ENCODE measurements around the gene HTR3B.
A peak's percentile ranks its signal among the peaks of the same experiment; 100 is the strongest.
"Not testable (repeated sequence)": the region's sequence is repeated elsewhere in the genome, so short reads cannot be mapped to it uniquely, and the experiment has no call there.

HTR3B gene

GRCh38 chr11:113904379-113905101 lies at the start of gene HTR3B:
Gene HTR3B, plus strand, starts transcription at chr11:113904796. Its CDS starts 138 bp downstream, at chr11:113904934.
- DNase-seq = no peak

- no peak for DNase-seq
Measured at GRCh38 chr11:113855803-113856202, 48.8 kb upstream of the HTR3B start.

DNA sequence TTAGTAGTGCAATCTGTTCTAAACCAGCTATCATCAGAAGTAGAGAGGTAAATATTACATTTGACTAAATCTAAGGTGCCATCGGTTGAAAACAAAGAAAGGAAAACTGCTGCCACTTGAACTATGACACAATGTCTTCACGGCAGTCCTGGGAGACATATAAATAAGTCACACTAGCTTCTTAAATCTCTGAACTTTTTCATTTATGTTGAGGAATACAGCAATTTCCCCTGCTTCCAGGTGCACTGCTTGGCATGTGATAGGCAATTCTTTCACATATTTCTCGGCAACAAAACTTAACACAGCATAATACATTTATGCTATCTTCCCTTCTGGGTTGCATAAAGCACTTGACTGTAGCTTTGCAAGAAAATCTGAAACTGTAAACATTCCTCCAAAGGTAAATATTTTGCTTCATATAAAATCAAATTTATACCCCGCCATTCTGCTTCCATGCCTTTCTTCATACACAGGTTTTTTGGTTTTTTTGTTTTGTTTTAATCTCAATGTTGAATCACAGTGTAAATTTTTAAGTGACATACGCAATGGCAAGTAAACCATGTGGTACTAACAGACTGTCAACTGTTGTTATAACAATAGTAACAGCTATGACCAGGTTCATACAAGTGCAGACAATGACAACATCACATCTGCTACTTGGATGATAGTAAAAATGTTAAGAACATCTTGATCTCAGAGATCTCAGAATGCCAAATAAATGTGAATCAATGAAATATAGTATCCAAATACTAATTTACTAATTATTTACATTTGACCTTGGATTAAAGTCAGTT lies 47.4 kb upstream of the HTR3B start:
- DNase-seq = no peak

DNA sequence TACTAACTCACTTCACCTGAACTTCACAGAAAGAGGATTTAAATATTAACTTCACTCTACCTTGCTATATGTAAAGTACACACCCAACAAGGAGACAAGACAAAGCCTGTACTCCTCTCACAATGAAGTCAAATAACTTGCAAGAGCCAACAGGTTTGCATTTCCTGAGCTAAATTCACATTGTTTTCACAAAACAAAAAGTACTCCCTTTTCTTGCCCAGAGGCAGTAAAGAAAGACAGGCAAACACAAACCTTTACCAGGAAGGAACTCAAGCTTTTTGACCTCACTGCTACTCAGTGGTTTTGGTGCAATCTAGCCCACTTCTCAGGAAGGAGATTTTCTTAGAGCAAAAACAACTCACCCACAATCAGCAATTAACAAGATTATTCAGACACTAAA lies 44.9 kb upstream of the HTR3B start:
- DNase-seq = no peak

DNA sequence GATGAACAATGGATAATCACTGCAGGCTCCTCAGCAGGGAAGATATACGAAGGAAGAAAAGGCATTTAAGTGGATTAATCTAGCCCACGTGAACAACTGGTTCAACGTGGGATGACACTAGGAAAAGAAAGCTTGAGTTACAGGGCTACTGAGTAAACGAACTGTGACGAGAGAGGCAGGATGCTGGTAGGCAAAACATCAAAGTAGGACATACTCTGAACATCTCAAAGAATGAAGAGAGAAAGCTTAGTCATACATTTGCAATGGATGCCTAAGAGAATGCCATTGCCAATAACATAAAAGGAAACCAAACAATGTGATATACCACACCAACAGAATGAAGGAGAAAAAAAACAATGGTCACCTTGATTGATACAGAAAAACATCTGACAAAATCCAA lies 42.2 kb upstream of the HTR3B start:
- no peak for DNase-seq

DNA sequence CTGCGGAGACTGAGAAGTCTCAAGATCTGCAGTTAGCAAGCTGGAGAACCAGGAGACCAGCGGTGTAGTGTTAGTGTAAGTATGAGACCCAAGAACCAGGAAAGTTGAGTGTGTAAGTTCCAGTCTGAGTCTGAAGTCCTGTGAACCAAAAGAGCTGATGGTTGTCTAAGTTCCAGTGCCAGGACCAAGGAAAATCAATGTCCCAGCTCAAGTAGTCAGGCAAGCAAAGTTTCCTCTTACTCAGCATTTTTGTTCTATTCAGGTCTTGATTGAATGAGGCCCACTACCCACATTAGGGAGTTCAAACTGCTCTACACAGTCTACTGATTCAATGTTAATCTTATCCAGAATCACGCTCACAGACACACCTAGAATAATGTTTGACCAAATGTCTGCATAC lies 40.2 kb upstream of the HTR3B start:
- DNase-seq = no peak

- DNase-seq = no peak
Measured at GRCh38 chr11:113865873-113866272, 38.7 kb upstream of the HTR3B start.

- DNase-seq = no peak
Measured at GRCh38 chr11:113867843-113868503, 36.6 kb upstream of the HTR3B start.

GRCh38 chr11:113871336-113871735 lies 33.3 kb upstream of the HTR3B start:
- DNase-seq = no peak

DNA sequence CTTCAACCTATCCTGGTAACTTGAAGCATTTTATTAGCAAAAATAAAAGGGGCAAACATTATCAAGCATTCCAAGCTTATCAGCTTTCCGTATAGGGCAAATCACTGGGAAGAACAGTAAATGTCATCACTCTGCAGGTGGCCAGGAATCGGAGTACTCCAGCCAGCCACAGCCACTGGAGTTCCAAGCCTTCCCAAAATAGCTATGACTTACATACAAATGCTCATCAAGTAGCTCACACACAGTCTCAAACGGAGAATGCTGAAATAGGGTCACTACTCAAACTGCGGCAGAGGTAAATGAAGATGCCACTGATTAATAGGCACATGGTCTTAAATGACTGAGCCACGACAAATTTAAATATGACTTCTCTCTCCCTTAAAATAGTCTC lies 31.4 kb upstream of the HTR3B start:
- DNase-seq = no peak

DNA sequence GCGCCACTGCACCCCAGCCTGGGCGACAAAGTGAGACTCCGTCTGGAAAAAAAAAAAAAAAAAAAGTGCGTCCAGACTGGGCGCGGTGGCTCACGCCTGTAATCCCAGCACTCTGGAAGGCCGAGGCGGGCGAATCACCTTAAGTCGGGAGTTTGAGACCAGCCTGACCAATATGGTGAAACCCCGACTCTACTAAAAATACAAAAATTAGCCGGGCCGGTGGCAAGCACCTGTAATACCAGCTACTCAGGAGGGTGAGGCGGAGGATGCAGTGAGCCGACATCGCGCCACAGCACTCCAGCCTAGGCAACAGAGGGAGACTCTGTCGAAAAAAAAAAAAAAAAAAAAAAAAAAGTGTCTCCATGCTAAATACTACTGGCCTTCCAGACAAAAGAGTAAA lies 30.5 kb upstream of the HTR3B start:
- no peak for DNase-seq

- peak; percentile 42 for DNase-seq
Measured at GRCh38 chr11:113874581-113875233, 29.9 kb upstream of the HTR3B start.

- DNase-seq = peak; percentile 92
Measured at GRCh38 chr11:113875234-113876073, 29.1 kb upstream of the HTR3B start, which contains the start of gene USP28. Gene USP28, minus strand, starts transcription at chr11:113875572. Its CDS starts 71 bp downstream, at chr11:113875501.

GRCh38 chr11:113876074-113876797 lies 28.4 kb upstream of the HTR3B start:
- DNase-seq = no peak

- DNase-seq = no peak
Measured at GRCh38 chr11:113876798-113877669, 27.6 kb upstream of the HTR3B start.

DNA sequence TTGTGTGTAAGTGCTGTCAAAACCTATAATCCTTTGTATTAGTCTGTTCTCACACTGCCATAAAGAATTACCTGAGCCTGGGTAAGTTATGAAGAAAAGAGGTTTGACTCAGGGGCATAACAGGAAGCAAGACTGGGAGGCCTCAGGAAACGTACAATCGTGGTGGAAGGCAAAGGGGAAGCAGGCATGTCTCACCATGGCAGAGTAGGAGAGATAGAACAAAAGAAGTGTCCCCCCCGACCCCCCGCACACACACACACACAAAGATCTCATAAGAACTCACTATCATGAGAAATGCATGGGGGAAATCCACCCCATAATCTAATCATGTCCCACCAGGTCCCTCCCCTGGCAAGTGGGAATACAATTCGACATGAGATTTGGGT lies 26.9 kb upstream of the HTR3B start:
- no peak for DNase-seq

GRCh38 chr11:113879446-113879845 lies 25.1 kb upstream of the HTR3B start:
- not testable (repeated sequence) for DNase-seq

DNA sequence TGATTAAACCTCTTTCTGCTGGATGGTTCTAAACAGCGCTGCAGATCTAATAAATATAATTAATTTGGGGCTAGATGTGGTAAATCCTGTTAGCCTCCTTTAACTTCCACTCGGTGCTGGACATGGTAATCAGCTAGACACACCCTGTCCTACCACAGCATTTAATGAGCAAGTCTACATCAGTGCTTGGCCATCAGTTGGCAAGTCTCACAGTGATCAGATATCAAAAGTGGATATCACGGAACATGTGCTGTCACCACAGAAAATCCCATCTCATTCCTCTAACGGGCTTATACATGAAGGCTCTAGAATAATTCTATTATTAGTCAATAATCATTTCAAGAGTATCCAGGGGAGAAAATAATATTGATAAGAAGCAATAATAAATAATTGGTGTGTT lies 23.6 kb upstream of the HTR3B start:
- no peak for DNase-seq

DNA sequence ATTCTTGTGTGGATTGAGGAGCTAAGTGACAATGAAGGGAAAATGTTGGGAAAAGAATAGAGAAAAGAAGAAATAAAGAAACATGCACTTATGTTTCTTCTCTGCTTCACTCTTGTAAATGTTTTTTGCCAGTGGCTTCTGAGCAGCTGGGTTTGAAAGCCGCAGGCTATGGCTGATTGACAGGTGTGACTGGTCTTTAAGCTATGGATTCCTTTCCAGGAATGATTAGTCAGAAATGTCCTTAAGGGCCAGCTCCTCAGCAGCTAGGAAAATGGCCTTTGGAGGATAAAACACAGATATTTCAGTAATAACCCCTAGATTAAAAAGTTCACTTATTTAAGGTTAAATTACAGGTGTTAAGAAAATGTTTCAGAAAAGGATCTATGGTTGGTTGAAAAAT lies 22.7 kb upstream of the HTR3B start:
- no peak for DNase-seq

- DNase-seq = no peak
Measured at GRCh38 chr11:113884361-113884836, 20.2 kb upstream of the HTR3B start.

Measured in NCI-H1105 treated with DMSO at 0.1 percent for 48 hours (cell line).